GM19463 (cell line): Measurements from ENCODE around the gene PRRT3.

Experiments used
- ATAC-seq: cut with Tn5 transposase; IDR thresholded peaks from one replicate; pipeline ENCODE4 v1.9.1; 2021; ENCODE audit warnings: mild to moderate bottlenecking, moderate library complexity; ENCODE audit not compliant: unreplicated experiment

Gene PRRT3

GRCh38 chr3:9951962-9952805 lies at the start of gene PRRT3:
Gene PRRT3 (minus strand): TSS chr3:9952408. CDS start chr3:9950115, 2,293 bp downstream.
- peak; percentile 71 for ATAC-seq

DNA sequence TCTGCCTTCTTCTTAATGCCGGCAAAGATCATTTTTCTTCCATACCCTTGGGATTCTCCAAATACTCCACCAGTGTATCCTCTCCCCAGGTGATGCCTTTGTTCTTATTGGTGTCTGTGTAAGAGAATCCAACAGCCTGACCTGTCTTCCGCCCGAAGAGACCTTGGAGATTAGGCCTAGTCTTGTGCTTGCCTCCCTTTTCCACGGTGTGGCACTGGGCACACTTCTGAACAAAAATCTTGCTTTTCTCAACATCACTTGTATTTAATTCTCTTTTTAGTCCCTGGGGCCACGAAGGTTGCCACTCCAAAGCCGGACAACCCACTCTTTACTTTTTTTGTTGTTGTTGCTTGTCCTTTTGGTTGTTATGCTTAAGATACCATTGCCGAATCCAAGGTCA lies 48.5 kb upstream of the PRRT3 start:
- ATAC-seq, result no peak

DNA sequence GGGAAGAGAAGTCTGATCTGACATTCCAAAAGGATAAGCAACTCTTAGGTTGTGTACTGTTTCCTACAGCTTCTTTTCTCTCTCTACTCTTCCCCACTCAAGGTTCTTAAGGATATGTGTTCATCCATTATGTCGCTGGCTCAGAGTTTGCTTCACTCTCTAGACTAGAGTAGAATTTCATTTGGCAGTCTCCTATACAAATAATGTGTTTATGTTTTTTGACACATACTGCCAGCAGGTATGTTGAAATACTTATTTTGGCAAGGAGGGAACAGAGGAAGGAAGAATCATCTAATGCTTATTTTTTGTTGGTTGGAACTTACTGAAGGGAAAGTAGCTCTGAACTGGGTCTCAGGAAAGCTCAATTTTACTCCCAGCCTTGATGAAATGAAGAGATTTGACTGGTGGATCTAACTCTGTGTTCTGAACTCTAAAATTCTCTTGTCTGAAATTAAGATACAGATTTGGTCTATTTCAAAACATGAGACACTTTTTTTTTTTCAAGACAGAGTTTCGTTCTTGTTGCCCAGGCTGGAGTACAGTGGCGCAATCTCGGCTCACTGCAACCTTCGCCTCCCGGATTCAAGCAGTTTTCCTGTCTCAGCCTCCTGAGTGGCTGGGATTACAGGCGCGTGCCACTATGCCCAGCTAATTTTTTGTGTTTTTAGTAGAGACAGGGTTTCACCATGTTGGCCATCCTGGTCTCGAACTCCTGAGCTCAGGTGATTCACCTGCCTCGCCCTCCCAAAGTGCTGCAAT lies 42.1 kb upstream of the PRRT3 start:
- no peak for ATAC-seq

- ATAC-seq, result peak; percentile 31
Measured at GRCh38 chr3:9986230-9986725, 34.1 kb upstream of the PRRT3 start.

GRCh38 chr3:9980251-9980650 lies 28.0 kb upstream of the PRRT3 start:
- no peak for ATAC-seq

DNA sequence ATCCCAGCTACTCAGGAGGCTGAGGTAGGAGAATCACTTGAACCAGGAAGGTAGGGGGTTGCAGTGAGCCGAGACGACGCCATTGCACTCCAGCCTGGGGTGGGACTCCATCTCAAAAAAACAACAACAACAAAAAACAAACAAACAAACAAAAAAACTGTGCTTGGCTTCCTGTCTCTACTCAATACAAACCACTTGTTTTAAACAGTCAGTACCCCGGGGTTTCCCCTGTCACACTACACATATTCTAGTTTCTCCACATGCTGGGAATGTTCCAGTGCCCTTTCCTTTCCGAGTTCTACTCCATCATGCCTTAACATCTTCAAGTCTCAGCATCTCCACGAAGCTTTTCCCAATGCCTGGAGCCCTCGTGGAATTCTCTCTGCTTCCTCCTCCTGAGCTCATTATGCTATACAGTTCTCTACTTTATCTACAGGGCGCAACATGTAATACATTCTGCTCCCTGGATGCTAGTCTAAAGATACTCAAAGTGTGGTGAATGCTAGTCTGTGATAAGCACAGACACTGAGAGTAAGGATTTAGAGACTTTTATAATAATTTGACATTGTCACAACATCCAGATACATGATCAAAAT lies 26.6 kb upstream of the PRRT3 start:
- no peak for ATAC-seq

DNA sequence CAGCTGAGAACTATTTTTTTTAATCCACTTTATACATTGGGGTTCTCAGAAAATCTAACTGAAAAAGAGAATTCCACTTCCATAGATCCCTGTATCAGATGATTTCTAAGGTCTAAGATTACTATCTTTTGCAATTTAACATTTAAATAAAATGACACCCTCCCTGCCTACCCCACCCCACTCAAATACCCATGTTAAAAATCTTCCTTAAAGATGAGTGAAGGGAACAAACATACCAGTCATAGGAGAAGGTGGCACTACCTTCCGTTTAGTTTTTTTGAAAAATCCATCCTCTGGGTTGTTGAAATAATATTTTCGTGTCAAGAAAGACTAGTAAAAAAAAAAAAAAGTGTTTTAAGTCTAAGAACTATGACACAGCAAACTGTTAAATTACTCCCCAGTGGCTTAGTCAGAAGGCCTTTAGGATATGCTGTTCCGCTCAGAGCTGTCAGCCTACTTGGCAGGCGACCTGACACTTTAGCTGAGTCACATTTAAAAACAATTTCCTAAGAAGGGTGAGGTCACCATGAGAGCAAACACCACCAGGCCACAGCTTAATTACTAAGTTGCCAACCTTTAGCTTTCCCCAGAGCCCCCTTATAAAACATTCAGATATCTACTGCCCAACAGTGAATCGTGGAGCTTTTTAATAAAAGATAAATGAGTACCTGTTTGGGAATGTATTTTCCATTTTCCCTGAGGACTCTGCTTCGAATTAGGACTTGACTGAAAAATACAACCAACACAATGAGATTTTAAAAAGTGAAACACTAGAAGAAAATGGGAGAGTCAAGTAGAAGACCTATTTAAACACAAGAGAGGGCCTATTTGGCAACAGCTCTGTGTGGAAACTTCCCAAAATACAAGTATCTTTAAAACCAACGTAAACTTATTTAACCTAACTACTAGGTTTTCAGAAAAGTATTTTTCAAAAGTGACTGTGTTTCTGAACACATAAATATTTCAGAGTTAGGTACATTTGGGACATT lies 24.8 kb upstream of the PRRT3 start:
- no peak for ATAC-seq

DNA sequence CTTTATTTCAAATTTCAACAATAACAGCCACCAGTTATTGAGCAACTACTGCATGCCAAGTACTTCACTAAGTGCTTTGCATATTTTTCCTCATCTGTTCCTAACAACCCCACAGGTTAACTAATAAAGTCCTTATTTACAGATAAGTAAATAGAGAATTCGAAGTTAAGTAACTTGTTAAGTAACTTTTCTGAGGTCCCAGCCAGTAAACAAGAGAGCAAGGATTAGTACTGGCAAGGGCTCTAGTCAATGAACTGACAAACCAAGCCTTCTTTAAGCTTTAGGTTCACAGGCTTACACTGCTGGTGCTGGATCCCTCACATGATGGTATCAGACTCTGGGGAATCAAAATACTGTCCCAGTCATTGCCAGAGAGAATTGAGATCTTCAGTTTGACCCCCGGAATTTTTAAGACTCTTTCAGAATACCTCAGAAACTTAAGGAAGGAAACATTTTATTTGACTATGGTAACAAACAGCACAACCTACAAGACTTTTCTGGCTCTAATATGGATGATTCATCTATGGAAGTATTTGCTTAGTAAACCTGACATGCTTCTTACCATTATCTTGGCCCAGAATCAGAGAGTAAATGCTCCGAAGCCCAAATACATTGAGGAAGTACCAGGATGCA lies 17.9 kb upstream of the PRRT3 start:
- ATAC-seq, result no peak

- ATAC-seq, result no peak
Measured at GRCh38 chr3:9969632-9970019, 17.4 kb upstream of the PRRT3 start.

DNA sequence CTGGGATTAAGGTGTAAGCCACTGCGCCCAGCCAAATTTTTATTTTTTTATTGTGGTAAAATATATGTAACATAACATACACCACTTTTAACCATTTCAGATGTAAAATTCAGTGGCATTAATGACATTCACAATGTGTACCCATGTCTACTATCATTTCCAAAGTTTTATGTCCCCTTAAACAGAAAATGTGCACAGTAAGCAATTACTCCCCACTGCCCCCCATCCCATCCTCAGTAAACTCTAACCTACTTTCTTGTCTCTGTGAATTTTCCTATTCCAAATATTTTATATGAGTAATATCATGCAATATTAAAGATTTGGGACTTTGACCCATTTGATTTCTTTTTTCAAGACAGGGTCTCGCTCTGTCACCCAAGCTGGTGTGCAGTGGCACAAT lies 14.6 kb upstream of the PRRT3 start:
- ATAC-seq, result no peak

DNA sequence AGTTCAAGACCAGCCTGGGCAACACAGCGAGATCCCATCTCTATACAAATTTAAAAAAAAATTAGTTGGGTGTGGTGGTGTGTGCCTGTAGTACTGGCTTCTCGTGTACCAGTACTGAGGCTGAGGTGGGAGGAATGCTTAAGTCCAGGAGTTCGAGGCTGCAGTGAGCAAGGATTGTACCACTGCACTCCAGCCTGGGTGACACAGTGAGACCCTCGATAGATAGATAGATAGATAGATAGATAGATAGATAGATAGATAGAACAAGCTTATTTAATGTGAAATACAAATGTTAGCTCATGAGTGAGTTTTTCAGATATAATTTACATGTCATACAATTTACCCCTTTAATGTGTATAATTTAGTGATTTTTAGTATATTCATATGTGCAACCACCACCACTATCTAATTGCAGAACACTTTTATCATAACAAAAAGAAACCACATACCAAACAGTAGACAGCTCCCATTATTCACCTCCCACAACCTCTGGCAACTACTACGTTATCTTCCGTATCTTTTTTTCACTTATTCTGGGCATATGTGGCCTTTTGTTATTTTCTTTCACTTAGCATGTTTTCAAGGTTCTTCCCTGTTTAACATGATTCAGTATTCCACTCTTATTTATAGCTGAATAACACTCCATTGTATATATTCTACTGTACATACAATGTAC lies 13.1 kb upstream of the PRRT3 start:
- no peak for ATAC-seq

DNA sequence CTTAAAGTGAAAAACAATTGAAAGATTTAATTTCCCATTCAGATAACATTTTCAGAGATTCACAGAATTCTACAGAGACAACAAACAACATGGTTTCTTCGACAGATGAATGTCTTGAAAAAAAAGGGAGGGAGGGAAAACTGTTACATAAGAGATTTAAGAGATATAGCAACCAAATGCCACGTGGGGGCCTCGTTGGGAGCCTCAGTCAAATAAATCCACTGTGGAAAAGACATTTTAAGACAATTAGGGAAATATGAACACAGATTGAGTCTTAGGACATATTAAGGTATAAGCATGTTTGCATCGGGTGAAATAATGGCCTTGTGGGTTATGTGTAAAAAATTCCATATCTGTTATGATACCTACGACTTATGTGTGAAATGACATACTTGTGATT lies 5.0 kb upstream of the PRRT3 start:
- no peak for ATAC-seq

- no peak for ATAC-seq
Measured at GRCh38 chr3:9955611-9956352, 3.6 kb upstream of the PRRT3 start.

GRCh38 chr3:9955067-9955502 lies 2.9 kb upstream of the PRRT3 start:
- no peak for ATAC-seq

- ATAC-seq, result peak; percentile 22
Measured at GRCh38 chr3:9951598-9951961, 628 bp downstream of the PRRT3 start.

- peak; percentile 57 for ATAC-seq
Measured at GRCh38 chr3:9951126-9951525, 1.1 kb downstream of the PRRT3 start.

DNA sequence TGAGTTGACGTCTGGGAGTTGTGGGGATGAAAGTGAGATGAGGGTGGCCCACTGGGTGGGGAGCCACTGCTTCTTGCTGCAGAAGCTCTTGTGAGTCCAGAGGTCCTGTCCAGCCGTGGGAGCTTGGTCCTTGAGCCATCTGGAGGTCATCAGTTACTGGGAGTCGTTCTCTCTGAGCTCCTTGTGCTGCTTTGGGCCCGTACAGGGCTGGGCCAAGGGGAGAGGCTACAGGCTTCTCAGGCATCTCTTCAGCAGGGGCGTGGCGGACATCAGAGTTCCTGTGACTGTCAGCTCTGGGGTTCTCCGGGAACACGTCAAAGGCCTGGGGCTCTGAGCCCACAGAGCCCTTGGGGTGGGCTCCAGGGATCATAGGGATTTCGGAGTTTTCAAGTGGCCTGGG lies 2.6 kb downstream of the PRRT3 start:
- ATAC-seq, result no peak

DNA sequence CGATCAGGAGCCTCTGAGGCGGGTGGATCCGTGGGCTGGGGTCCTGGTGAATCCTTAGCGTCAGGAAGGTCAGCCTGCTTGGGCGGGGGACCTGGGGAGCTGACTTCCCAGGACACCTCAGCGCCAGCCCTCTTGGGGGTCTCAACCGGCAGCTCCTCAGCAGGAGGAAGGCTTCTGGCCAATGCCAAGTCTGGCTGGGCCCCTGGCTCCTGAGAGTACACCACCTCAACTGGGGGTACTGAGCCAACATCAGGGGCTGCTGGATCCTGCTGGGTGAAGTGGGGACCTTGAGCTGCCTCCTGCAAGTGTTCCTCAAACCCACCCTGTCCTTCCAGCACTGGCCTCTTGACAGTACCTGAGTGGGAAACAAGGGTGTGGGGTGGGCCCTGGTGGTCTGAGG lies 3.1 kb downstream of the PRRT3 start:
- ATAC-seq, result no peak

- no peak for ATAC-seq
Measured at GRCh38 chr3:9948586-9948985, 3.6 kb downstream of the PRRT3 start.
